Osteocyte (in vitro differentiated cells): ENCODE results near the gene FAM227B. TPM values are rescaled to one million over a fixed set of nuclear protein-coding genes. Genes with fewer than 3 reads are reported as not detected.
"Not testable (repeated sequence)": the region's sequence is repeated elsewhere in the genome, so short reads cannot be mapped to it uniquely, and the experiment has no call there.

ENCODE experiments used
- DNase-seq: peaks from one replicate; pipeline ENCODE4 v3.0.0; 2021; ENCODE audit warnings: mixed read lengths; ENCODE audit not compliant: unreplicated experiment; ENCODE audit errors: extremely low spot score
- H3K27ac Mint-ChIP-seq: one replicate; pipeline ENCODE4 v1.8.0; 2021; ENCODE audit warnings: mild to moderate bottlenecking, mixed read lengths; ENCODE audit not compliant: unreplicated experiment
- H3K27me3 Mint-ChIP-seq: one replicate; pipeline ENCODE4 v1.8.0; 2021; ENCODE audit warnings: mixed read lengths; ENCODE audit not compliant: unreplicated experiment
- H3K36me3 Mint-ChIP-seq: one replicate; pipeline ENCODE4 v1.8.0; 2021; ENCODE audit warnings: mixed read lengths; ENCODE audit not compliant: unreplicated experiment
- H3K4me1 Mint-ChIP-seq: one replicate; pipeline ENCODE4 v1.8.0; 2021; ENCODE audit warnings: mixed read lengths; ENCODE audit not compliant: unreplicated experiment
- H3K4me3 Mint-ChIP-seq: one replicate; pipeline ENCODE4 v1.8.0; 2021; ENCODE audit warnings: mild to moderate bottlenecking, moderate library complexity, mixed read lengths; ENCODE audit not compliant: unreplicated experiment
- H3K9me3 Mint-ChIP-seq: one replicate; pipeline ENCODE4 v1.8.0; 2021; ENCODE audit warnings: mixed read lengths; ENCODE audit not compliant: unreplicated experiment
- total RNA-seq: library from RNA; stranded (reverse); gene quantifications from 2 replicates; pipeline ENCODE4 v1.2.1, GENCODE V29; 2021
- TF ChIP-seq, protein P1 (sequence below): fragments of 200-600 bp; sonication (generic); IDR thresholded peaks from 2 replicates; pipeline ENCODE4 v1.5.0; 2021; ENCODE audit warnings: antibody characterized with exemption, mild to moderate bottlenecking, moderate library complexity

Gene FAM227B
- total RNA-seq, 1 donor from 2014 or later = 3.0 TPM

DNA sequence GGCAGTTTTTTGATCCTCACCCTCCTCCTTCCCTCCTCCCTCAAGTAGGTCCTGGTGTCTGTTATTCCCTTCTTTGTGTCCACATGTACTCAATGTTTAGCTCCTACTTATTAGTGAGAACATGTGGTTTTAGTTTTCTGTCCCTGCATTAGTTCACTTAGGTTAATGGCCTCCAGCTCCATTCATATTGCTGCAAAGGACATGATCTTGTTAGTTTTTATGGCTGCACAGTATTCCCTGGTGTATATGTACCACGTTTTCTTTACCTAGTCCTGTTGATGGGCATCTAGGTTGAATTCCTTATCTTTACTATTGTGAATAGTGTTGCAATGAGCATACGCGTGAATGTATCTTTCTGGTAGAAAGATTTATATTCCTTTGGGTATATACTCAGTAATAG is 259.2 kb downstream of the FAM227B start:
- no peak overlapping the region for H3K27ac Mint-ChIP-seq
- no peak for DNase-seq
- H3K27me3 Mint-ChIP-seq = peaks cover 3% of the 10 kb centered on the region
- no peaks in the 10 kb centered on the region for H3K36me3 Mint-ChIP-seq
- H3K4me3 Mint-ChIP-seq = no peak overlapping the region
- no peaks in the 10 kb centered on the region for H3K4me1 Mint-ChIP-seq
- TF ChIP-seq, protein P1, sequence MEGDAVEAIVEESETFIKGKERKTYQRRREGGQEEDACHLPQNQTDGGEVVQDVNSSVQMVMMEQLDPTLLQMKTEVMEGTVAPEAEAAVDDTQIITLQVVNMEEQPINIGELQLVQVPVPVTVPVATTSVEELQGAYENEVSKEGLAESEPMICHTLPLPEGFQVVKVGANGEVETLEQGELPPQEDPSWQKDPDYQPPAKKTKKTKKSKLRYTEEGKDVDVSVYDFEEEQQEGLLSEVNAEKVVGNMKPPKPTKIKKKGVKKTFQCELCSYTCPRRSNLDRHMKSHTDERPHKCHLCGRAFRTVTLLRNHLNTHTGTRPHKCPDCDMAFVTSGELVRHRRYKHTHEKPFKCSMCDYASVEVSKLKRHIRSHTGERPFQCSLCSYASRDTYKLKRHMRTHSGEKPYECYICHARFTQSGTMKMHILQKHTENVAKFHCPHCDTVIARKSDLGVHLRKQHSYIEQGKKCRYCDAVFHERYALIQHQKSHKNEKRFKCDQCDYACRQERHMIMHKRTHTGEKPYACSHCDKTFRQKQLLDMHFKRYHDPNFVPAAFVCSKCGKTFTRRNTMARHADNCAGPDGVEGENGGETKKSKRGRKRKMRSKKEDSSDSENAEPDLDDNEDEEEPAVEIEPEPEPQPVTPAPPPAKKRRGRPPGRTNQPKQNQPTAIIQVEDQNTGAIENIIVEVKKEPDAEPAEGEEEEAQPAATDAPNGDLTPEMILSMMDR = no peak
- peaks cover 4% of the 10 kb centered on the region for H3K9me3 Mint-ChIP-seq

DNA sequence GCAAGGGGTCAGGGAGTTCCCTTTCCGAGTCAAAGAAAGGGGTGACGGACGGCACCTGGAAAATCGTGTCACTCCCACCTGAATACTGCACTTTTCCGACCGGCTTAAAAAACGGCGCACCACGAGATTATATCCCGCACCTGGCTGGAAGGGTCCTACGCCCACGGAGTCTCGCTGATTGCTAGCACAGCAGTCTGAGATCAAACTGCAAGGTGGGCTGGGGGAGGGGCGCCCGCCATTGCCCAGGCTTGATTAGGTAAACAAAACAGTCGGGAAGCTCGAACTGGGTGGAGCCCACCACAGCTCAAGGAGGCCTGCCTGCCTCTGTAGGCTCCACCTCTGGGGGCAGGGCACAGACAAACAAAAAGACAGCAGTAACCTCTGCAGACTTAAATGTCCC is 266.2 kb downstream of the FAM227B start:
- H3K27ac Mint-ChIP-seq, H3K36me3 Mint-ChIP-seq, H3K4me1 Mint-ChIP-seq, H3K4me3 Mint-ChIP-seq, H3K27me3 Mint-ChIP-seq, DNase-seq: not testable (repeated sequence)
- peaks cover 30% of the 10 kb centered on the region for H3K9me3 Mint-ChIP-seq

DNA sequence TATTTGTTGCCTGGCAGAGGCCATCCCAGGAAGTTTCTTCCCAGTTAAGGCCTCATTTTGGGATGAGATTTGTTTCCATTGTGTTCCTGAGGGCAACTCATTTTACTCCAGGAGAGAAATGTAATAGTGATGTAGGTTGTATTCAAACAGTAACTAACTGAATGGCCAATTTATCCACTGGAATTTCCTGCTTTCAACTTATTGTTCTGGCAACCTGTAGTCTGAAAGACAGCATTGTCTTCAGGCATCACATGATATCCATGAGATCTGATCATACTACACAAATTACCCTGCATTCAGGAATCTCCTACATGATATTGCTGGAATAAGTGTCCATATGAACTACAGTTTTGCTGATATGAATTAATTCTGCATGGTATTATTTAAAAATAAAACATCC is 277.1 kb downstream of the FAM227B start:
- no peaks in the 10 kb centered on the region for H3K4me1 Mint-ChIP-seq
- H3K27me3 Mint-ChIP-seq = no peaks in the 10 kb centered on the region
- TF ChIP-seq, protein P1 = no peak
- H3K27ac Mint-ChIP-seq = no peak overlapping the region
- peaks cover 29% of the 10 kb centered on the region for H3K36me3 Mint-ChIP-seq
- peaks cover 20% of the 10 kb centered on the region for H3K9me3 Mint-ChIP-seq
- DNase-seq = no peak
- H3K4me3 Mint-ChIP-seq = no peak overlapping the region

DNA sequence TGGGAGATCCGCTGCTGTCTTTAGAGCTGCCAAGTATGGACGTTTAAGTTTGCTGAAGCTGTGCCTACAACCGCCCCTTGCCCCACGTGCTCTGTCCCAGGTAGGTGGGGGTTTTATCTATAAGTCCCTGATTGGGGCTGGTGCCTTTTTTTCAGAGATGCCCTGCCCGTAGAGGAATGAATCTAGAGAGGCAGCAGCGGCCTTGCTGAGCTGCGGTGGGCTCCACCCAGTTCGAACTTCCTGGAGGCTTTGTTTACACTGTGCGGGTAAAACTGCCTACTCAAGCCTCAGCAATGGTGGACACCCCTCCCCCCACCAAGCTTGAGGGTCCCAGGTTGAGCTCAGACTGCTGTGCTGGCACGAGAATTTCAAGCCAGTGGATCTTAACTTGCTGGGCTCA is 281.0 kb downstream of the FAM227B start:
- DNase-seq = no peak
- peaks cover 20% of the 10 kb centered on the region for H3K9me3 Mint-ChIP-seq
- TF ChIP-seq, protein P1 = no peak
- H3K36me3 Mint-ChIP-seq = peaks cover 31% of the 10 kb centered on the region
- no peak overlapping the region for H3K4me3 Mint-ChIP-seq
- H3K27ac Mint-ChIP-seq = no peak overlapping the region
- no peaks in the 10 kb centered on the region for H3K27me3 Mint-ChIP-seq
- no peaks in the 10 kb centered on the region for H3K4me1 Mint-ChIP-seq

DNA sequence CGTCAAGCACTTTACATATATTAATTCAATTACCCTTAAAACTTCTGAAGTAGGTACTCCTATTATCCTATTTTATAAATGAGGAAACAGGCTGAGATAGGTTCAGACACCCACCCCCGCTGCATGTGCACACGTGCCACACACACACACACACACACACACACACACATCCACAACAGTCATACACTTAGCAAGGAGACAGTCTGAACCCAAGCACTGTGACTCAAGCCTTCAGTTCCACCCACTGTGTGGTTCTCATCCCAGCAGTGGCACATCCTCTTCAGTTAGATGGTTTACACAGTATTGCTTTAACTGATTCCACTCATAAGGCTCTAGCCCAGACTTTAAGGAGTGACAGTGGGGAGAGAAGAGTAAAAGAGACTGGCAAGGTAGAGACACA is 288.7 kb downstream of the FAM227B start:
- no peak for DNase-seq
- H3K27me3 Mint-ChIP-seq = no peaks in the 10 kb centered on the region
- H3K4me1 Mint-ChIP-seq = no peaks in the 10 kb centered on the region
- TF ChIP-seq, protein P1 = no peak
- no peak overlapping the region for H3K4me3 Mint-ChIP-seq
- no peaks in the 10 kb centered on the region for H3K9me3 Mint-ChIP-seq
- H3K27ac Mint-ChIP-seq = no peak overlapping the region
- peaks cover 20% of the 10 kb centered on the region for H3K36me3 Mint-ChIP-seq

DNA sequence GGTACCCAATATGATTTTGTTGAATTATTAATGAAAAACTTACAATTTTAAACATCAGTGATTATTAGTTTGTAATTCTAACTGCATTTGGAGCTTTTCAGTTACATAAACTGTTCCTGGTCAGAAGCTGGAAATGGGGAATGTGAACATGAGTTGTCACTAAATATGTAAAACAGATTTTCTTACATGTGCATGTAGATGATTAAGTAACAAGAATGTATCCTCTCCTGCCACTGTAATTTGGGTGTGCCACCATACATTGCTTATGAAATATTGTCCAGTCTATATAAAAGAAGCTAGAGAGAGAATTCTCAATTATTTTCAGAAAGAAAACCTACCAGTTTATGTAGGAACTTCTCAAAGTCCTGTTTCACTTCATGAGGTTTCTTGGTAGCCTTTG is 289.2 kb downstream of the FAM227B start:
- H3K27ac Mint-ChIP-seq = no peak overlapping the region
- no peaks in the 10 kb centered on the region for H3K4me1 Mint-ChIP-seq
- no peak for DNase-seq
- H3K36me3 Mint-ChIP-seq = peaks cover 20% of the 10 kb centered on the region
- TF ChIP-seq, protein P1 = no peak
- no peaks in the 10 kb centered on the region for H3K27me3 Mint-ChIP-seq
- no peak overlapping the region for H3K4me3 Mint-ChIP-seq
- no peaks in the 10 kb centered on the region for H3K9me3 Mint-ChIP-seq
